SU-DHL-6 (cell line): ENCODE data around the gene CCND2.

ENCODE experiments used
- H2AFZ ChIP-seq: fragments of 200-600 bp; sonication (generic); 2 replicates; pipeline ENCODE4 v1.6.1; 2014; ENCODE audit warnings: low read depth, mild to moderate bottlenecking, moderate library complexity, mixed read lengths, antibody characterized with exemption, low read length; ENCODE audit not compliant: severe bottlenecking
- H3F3A ChIP-seq: fragments of 200-600 bp; shearing (Covaris generic); 2 replicates; pipeline ENCODE4 v1.6.0; 2016; ENCODE audit warnings: antibody characterized with exemption, mild to moderate bottlenecking; ENCODE audit not compliant: insufficient read depth
- H3K27ac ChIP-seq: fragments of 200-600 bp; sonication (generic); 2 replicates; pipeline ENCODE4 v1.5.1; 2016; ENCODE audit warnings: low read depth, mild to moderate bottlenecking, low read length, moderate library complexity, mixed read lengths
- H3K27me3 ChIP-seq: fragments of 200-600 bp; sonication (generic), shearing (Covaris generic); 2 replicates; pipeline ENCODE4 v1.6.0; 2014; ENCODE audit warnings: mild to moderate bottlenecking, low read length
- H3K36me3 ChIP-seq: fragments of 200-600 bp; sonication (generic); 2 replicates; pipeline ENCODE4 v1.6.1; 2014; ENCODE audit warnings: mild to moderate bottlenecking, low read length, mixed read lengths
- H3K4me2 ChIP-seq: fragments of 300-600, 200-600 bp; shearing (Covaris generic), sonication (generic); 2 replicates; pipeline ENCODE4 v1.6.0; 2014; ENCODE audit warnings: low read length, low read depth, mild to moderate bottlenecking; ENCODE audit not compliant: poor library complexity, severe bottlenecking
- H3K4me3 ChIP-seq: fragments of 200-600 bp; sonication (generic); 2 replicates; pipeline ENCODE4 v1.5.1; 2014; ENCODE audit warnings: antibody characterized with exemption, low read length, mild to moderate bottlenecking, mixed read lengths; ENCODE audit not compliant: insufficient read depth, poor library complexity, severe bottlenecking
- H3K79me2 ChIP-seq: fragments of 200-600 bp; sonication (generic); 2 replicates; pipeline ENCODE4 v1.6.1; 2014; ENCODE audit warnings: mild to moderate bottlenecking, low read length, moderate library complexity; ENCODE audit not compliant: insufficient read depth
- H3K9ac ChIP-seq: fragments of 200-600 bp; sonication (generic); 2 replicates; pipeline ENCODE4 v1.7.0; 2014; ENCODE audit warnings: mild to moderate bottlenecking, low read length
- H3K9me2 ChIP-seq: fragments of 200-600 bp; sonication (generic); replicated peaks from 2 replicates; pipeline ENCODE4 v1.6.1; 2014; ENCODE audit warnings: low read length; ENCODE audit not compliant: insufficient read depth
- H3K9me3 ChIP-seq: fragments of 200-600 bp; sonication (generic); 2 replicates; pipeline ENCODE4 v1.6.1; 2014; ENCODE audit warnings: low read length, mixed read lengths; ENCODE audit not compliant: insufficient read depth
- H4K20me1 ChIP-seq: fragments of 200-600 bp; sonication (generic); 2 replicates; pipeline ENCODE4 v1.6.1; 2014; ENCODE audit warnings: low read depth, mild to moderate bottlenecking, antibody characterized with exemption, low read length, moderate library complexity, mixed read lengths
- CTCF ChIP-seq: fragments of 200-600 bp; sonication (generic); IDR thresholded peaks from one replicate; pipeline ENCODE4 v1.5.1; 2017; ENCODE audit warnings: antibody characterized with exemption, mild to moderate bottlenecking, low read length, moderate library complexity; ENCODE audit not compliant: insufficient read depth, poor library complexity, severe bottlenecking
- EZH2phosphoT487 ChIP-seq: fragments of 200-600 bp; sonication (generic), shearing (Covaris generic); conservative IDR thresholded peaks from 2 replicates; pipeline ENCODE4 v1.6.1; 2018; ENCODE audit warnings: mild to moderate bottlenecking, antibody characterized with exemption, low read length, moderate library complexity, mixed read lengths

CCND2 gene

GRCh38 chr12:4277205-4277543 is 3.6 kb downstream of the CCND2 start:
- TF ChIP-seq CTCF = no peak
- no peak overlapping the region for H3K4me3 ChIP-seq
- no peak overlapping the region for H2AFZ ChIP-seq
- no peak overlapping the region for H3K9ac ChIP-seq
- no peaks in the 10 kb centered on the region for H3K9me2 ChIP-seq
- no peaks in the 10 kb centered on the region for H3F3A ChIP-seq
- H3K79me2 ChIP-seq = no peaks in the 10 kb centered on the region
- H3K27ac ChIP-seq = no peak overlapping the region
- no peak overlapping the region for H3K4me2 ChIP-seq
- no peaks in the 10 kb centered on the region for H4K20me1 ChIP-seq
- no peaks in the 10 kb centered on the region for H3K36me3 ChIP-seq
- no peaks in the 10 kb centered on the region for H3K9me3 ChIP-seq
- H3K27me3 ChIP-seq = no peaks in the 10 kb centered on the region

GRCh38 chr12:4277857-4278256 is 4.3 kb downstream of the CCND2 start:
- Histone ChIP-seq H3K9me2 (no peaks in the 10 kb centered on the region), H2AFZ (no peak overlapping the region), H3K36me3 (no peaks in the 10 kb centered on the region), H4K20me1 (no peaks in the 10 kb centered on the region), H3F3A (no peaks in the 10 kb centered on the region), H3K27ac (no peak overlapping the region), H3K4me2 (no peak overlapping the region), H3K27me3 (no peaks in the 10 kb centered on the region), H3K79me2 (no peaks in the 10 kb centered on the region), H3K4me3 (no peak overlapping the region), H3K9ac (no peak overlapping the region), H3K9me3 (no peaks in the 10 kb centered on the region)
- TF ChIP-seq EZH2phosphoT487 (no peak), CTCF (no peak)

GRCh38 chr12:4278329-4279197 is 5.0 kb downstream of the CCND2 start:
- H3K9ac ChIP-seq = no peak overlapping the region
- H3K4me2 ChIP-seq = no peak overlapping the region
- H3K9me2 ChIP-seq = no peaks in the 10 kb centered on the region
- no peaks in the 10 kb centered on the region for H3K27me3 ChIP-seq
- H3K36me3 ChIP-seq = no peaks in the 10 kb centered on the region
- TF ChIP-seq CTCF (no peak), EZH2phosphoT487 (no peak)
- no peak overlapping the region for H3K27ac ChIP-seq
- no peaks in the 10 kb centered on the region for H3K79me2 ChIP-seq
- H3K4me3 ChIP-seq = no peak overlapping the region
- no peak overlapping the region for H2AFZ ChIP-seq
- no peaks in the 10 kb centered on the region for H4K20me1 ChIP-seq
- H3K9me3 ChIP-seq = no peaks in the 10 kb centered on the region
- H3F3A ChIP-seq = no peaks in the 10 kb centered on the region
